NK-92 (cell line): ENCODE measurements around the gene YBX3.
"Not testable (repeated sequence)": the region's sequence is repeated elsewhere in the genome, so short reads cannot be mapped to it uniquely, and the experiment has no call there.

Source experiments
- DNase-seq: peaks from one replicate; lab custom pipeline; 2025; ENCODE audit not compliant: unreplicated experiment; lab: John Stamatoyannopoulos, UW

The YBX3 gene

GRCh38 chr12:10722905-10723746 lies at the start of gene YBX3:
Gene YBX3, minus strand, starts transcription at chr12:10723323. Its CDS starts 212 bp downstream, at chr12:10723111.
- no peak for DNase-seq

GRCh38 chr12:10771132-10771733 lies 48.1 kb upstream of the YBX3 start:
- DNase-seq, result no peak

- no peak for DNase-seq
Measured at GRCh38 chr12:10759657-10760056, 36.5 kb upstream of the YBX3 start.

GRCh38 chr12:10756194-10756593 lies 33.1 kb upstream of the YBX3 start:
- DNase-seq, result no peak

- no peak for DNase-seq
Measured at GRCh38 chr12:10753059-10753458, 29.9 kb upstream of the YBX3 start.

GRCh38 chr12:10750385-10750727 lies 27.2 kb upstream of the YBX3 start:
- no peak for DNase-seq

GRCh38 chr12:10749700-10750384 lies 26.7 kb upstream of the YBX3 start:
- no peak for DNase-seq

GRCh38 chr12:10747730-10748129 lies 24.6 kb upstream of the YBX3 start:
- DNase-seq, result no peak

- not testable (repeated sequence) for DNase-seq
Measured at GRCh38 chr12:10743420-10743819, 20.3 kb upstream of the YBX3 start.

- no peak for DNase-seq
Measured at GRCh38 chr12:10741845-10742244, 18.7 kb upstream of the YBX3 start.

- DNase-seq, result no peak
Measured at GRCh38 chr12:10740182-10740581, 17.1 kb upstream of the YBX3 start.

GRCh38 chr12:10739157-10740118 lies 16.3 kb upstream of the YBX3 start:
- DNase-seq, result no peak

GRCh38 chr12:10737249-10737648 lies 14.1 kb upstream of the YBX3 start:
- DNase-seq, result no peak

- DNase-seq, result no peak
Measured at GRCh38 chr12:10736463-10736862, 13.3 kb upstream of the YBX3 start.

- DNase-seq, result no peak
Measured at GRCh38 chr12:10735428-10735827, 12.3 kb upstream of the YBX3 start.

- no peak for DNase-seq
Measured at GRCh38 chr12:10732549-10732948, 9.4 kb upstream of the YBX3 start.

GRCh38 chr12:10732066-10732465 lies 8.9 kb upstream of the YBX3 start:
- no peak for DNase-seq

GRCh38 chr12:10730559-10730958 lies 7.4 kb upstream of the YBX3 start:
- DNase-seq, result no peak

GRCh38 chr12:10728091-10728490 lies 5.0 kb upstream of the YBX3 start:
- DNase-seq, result no peak

GRCh38 chr12:10726945-10727344 lies 3.8 kb upstream of the YBX3 start:
- no peak for DNase-seq

- DNase-seq, result no peak
Measured at GRCh38 chr12:10725003-10725402, 1.9 kb upstream of the YBX3 start.
